ENCODE measurements around the gene EEFSEC.

DNA sequence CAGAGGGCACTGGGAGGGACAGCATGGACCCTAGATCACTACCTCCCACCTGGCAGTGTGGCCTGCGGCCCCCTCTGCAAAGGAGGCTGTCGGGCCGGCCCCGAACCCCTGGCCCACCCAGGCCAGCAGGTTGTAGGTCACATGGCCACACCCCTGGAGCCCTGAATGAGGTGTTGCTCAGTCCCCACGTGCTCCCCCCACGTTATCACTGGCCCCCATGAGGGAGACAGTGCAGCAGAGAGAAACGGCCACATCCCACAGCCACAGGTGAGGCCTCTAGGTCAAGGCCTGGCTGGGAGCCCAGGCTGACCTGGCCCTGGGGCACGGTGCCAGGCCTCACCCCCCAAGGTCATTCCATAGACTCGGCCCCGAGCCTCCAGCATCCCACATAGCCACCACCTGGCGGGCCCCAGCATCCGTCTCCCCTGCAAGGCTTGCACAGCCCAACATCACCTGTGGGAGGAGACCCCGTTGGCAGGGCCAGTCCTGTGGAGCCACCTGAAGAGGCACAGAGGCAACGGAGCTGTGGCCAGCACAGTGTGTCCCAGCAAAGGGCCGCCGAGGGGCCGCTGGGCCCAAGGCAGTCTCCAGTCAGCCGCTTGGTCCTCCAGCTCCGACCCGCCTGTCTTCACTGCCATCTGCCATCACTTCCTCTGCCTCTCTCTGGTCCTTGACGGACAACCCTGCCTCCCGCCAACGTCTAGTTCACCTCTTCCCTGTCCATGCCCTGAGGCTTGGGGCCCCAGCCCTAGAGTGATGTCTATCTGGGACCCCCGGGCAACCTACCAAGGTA, 260.3 kb downstream of the EEFSEC start:
- TF ChIP-seq, protein P1, sequence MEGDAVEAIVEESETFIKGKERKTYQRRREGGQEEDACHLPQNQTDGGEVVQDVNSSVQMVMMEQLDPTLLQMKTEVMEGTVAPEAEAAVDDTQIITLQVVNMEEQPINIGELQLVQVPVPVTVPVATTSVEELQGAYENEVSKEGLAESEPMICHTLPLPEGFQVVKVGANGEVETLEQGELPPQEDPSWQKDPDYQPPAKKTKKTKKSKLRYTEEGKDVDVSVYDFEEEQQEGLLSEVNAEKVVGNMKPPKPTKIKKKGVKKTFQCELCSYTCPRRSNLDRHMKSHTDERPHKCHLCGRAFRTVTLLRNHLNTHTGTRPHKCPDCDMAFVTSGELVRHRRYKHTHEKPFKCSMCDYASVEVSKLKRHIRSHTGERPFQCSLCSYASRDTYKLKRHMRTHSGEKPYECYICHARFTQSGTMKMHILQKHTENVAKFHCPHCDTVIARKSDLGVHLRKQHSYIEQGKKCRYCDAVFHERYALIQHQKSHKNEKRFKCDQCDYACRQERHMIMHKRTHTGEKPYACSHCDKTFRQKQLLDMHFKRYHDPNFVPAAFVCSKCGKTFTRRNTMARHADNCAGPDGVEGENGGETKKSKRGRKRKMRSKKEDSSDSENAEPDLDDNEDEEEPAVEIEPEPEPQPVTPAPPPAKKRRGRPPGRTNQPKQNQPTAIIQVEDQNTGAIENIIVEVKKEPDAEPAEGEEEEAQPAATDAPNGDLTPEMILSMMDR (conservative IDR thresholded peaks at IDR 0.05), result no peak
- no peak for TF ChIP-seq EZH2 (IDR thresholded peaks at IDR 0.05; ENCODE audit: low read depth)
